ENCODE data around the gene LARP7.

DNA sequence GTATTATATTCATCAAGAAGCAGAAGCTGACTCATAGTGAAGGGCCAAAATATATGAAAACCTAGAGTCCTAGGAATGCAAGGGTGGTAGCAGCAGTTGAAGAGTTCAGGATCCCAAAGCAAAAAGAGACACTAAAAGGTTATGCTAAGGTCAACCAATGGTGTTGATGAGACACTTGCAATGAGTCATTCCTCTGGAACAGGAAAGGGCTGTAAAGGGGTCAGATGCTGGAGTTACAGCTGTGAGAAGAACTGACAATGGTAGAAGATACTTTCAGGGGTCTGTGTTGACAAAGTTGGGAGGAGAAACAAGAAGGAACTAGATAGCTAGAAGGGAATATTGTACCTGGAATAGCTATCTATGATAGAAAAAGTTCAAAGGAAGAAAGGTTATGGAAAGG, 47.7 kb upstream of the LARP7 start:
- TF ChIP-seq, protein P1, sequence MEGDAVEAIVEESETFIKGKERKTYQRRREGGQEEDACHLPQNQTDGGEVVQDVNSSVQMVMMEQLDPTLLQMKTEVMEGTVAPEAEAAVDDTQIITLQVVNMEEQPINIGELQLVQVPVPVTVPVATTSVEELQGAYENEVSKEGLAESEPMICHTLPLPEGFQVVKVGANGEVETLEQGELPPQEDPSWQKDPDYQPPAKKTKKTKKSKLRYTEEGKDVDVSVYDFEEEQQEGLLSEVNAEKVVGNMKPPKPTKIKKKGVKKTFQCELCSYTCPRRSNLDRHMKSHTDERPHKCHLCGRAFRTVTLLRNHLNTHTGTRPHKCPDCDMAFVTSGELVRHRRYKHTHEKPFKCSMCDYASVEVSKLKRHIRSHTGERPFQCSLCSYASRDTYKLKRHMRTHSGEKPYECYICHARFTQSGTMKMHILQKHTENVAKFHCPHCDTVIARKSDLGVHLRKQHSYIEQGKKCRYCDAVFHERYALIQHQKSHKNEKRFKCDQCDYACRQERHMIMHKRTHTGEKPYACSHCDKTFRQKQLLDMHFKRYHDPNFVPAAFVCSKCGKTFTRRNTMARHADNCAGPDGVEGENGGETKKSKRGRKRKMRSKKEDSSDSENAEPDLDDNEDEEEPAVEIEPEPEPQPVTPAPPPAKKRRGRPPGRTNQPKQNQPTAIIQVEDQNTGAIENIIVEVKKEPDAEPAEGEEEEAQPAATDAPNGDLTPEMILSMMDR (IDR thresholded peaks at IDR 0.05): no peak
- no peak for TF ChIP-seq ZFX (IDR thresholded peaks at IDR 0.05; ENCODE audit: borderline replicate concordance)
